Measurements from ENCODE around the gene KCNC1.

The KCNC1 gene

GRCh38 chr11:17734418-17734911, at the start of gene KCNC1:
Gene KCNC1, plus strand, starts transcription at chr11:17734781. Its CDS starts 1,222 bp downstream, at chr11:17736003.
- FAIRE-seq (no peak), DNase-seq (ENCODE audit: low spot score) (no peak)

GRCh38 chr11:17686231-17686980, 48.2 kb upstream of the KCNC1 start:
- FAIRE-seq (no peak), DNase-seq (ENCODE audit: low spot score) (no peak)

- no peak for FAIRE-seq
Observed at GRCh38 chr11:17687946-17688670, 46.5 kb upstream of the KCNC1 start.

GRCh38 chr11:17691550-17691949, 43.0 kb upstream of the KCNC1 start:
- DNase-seq (ENCODE audit: low spot score): no peak
- no peak for FAIRE-seq

More at GRCh38 chr11:17687946-17688670, 46.5 kb upstream of the KCNC1 start:
- DNase-seq (ENCODE audit: low spot score): no peak

GRCh38 chr11:17691976-17692375, 42.6 kb upstream of the KCNC1 start:
- DNase-seq (ENCODE audit: low spot score): no peak

GRCh38 chr11:17692931-17693330, 41.6 kb upstream of the KCNC1 start:
- no peak for DNase-seq (ENCODE audit: low spot score)
- FAIRE-seq: no peak

More at GRCh38 chr11:17691976-17692375, 42.6 kb upstream of the KCNC1 start:
- no peak for FAIRE-seq

GRCh38 chr11:17693531-17693930, 41.0 kb upstream of the KCNC1 start:
- FAIRE-seq: no peak
- DNase-seq (ENCODE audit: low spot score): no peak

GRCh38 chr11:17694494-17695110, 40.0 kb upstream of the KCNC1 start:
- DNase-seq (ENCODE audit: low spot score) (no peak), FAIRE-seq (no peak)

- DNase-seq (ENCODE audit: low spot score) (no peak), FAIRE-seq (no peak)
Observed at GRCh38 chr11:17695454-17696441, 38.8 kb upstream of the KCNC1 start.

- DNase-seq (ENCODE audit: low spot score): no peak
- no peak for FAIRE-seq
Observed at GRCh38 chr11:17696741-17697140, 37.8 kb upstream of the KCNC1 start.

GRCh38 chr11:17697175-17697949, 37.2 kb upstream of the KCNC1 start:
- DNase-seq (ENCODE audit: low spot score): no peak
- FAIRE-seq: no peak

- DNase-seq (ENCODE audit: low spot score) (no peak), FAIRE-seq (no peak)
Observed at GRCh38 chr11:17699147-17700114, 35.1 kb upstream of the KCNC1 start.

GRCh38 chr11:17700991-17701390, 33.6 kb upstream of the KCNC1 start:
- DNase-seq (ENCODE audit: low spot score): no peak
- FAIRE-seq: no peak

- FAIRE-seq: no peak
- DNase-seq (ENCODE audit: low spot score): no peak
Observed at GRCh38 chr11:17702876-17703275, 31.7 kb upstream of the KCNC1 start.

GRCh38 chr11:17703951-17704350, 30.6 kb upstream of the KCNC1 start:
- DNase-seq (ENCODE audit: low spot score) (no peak), FAIRE-seq (no peak)

- DNase-seq (ENCODE audit: low spot score): no peak
Observed at GRCh38 chr11:17707830-17708229, 26.8 kb upstream of the KCNC1 start.

GRCh38 chr11:17711836-17712235, 22.7 kb upstream of the KCNC1 start:
- FAIRE-seq (no peak), DNase-seq (ENCODE audit: low spot score) (no peak)

More at GRCh38 chr11:17707830-17708229, 26.8 kb upstream of the KCNC1 start:
- no peak for FAIRE-seq

GRCh38 chr11:17713851-17714250, 20.7 kb upstream of the KCNC1 start:
- no peak for FAIRE-seq
- DNase-seq (ENCODE audit: low spot score): no peak

GRCh38 chr11:17714356-17714854, 20.2 kb upstream of the KCNC1 start:
- FAIRE-seq (no peak), DNase-seq (ENCODE audit: low spot score) (no peak)
